Lung (tissue), 12 donors: ENCODE data around the gene BMP6. TPM values are rescaled to one million over a fixed set of nuclear protein-coding genes. Genes with fewer than 3 reads are reported as not detected.

Experiments
- ATAC-seq: fragments of 200-7000 bp; cut with Tn5 transposase; one replicate; pipeline ENCODE4 v1.9.1; 2020; ENCODE audit warnings: moderate number of reproducible peaks; ENCODE audit not compliant: insufficient read depth, low FRiP score
- DNase-seq, 3 donors: peaks; one replicate each; pipeline ENCODE4 v3.0.0-alpha.2; 2013 to 2017
- H3K27ac ChIP-seq, 2 donors: one replicate each; pipeline ENCODE4 v1.5.1; 2013; ENCODE audit warnings: mild to moderate bottlenecking in 2 of 2, moderate library complexity in 2 of 2, control low read depth in 1 of 2, inconsistent platforms in 1 of 2, low read depth in 1 of 2, low read length in 1 of 2
- H3K27me3 ChIP-seq, 3 donors: one replicate each; pipeline ENCODE4 v1.5.1; 2013; ENCODE audit warnings: low read length in 2 of 3; ENCODE audit not compliant: control insufficient read depth in 3 of 3, insufficient read depth in 3 of 3
- H3K36me3 ChIP-seq, 4 donors: one replicate each; pipeline ENCODE4 v1.5.1; 2013; ENCODE audit warnings: low read length in 4 of 4, mild to moderate bottlenecking in 1 of 4, moderate library complexity in 1 of 4; ENCODE audit not compliant: control insufficient read depth in 4 of 4, insufficient read depth in 4 of 4
- H3K4me1 ChIP-seq, 5 donors: one replicate each; pipeline ENCODE4 v1.5.1; 2013; ENCODE audit warnings: low read length in 5 of 5, mild to moderate bottlenecking in 2 of 5, moderate library complexity in 1 of 5; ENCODE audit not compliant: control insufficient read depth in 5 of 5, insufficient read depth in 5 of 5
- H3K4me3 ChIP-seq: one replicate; pipeline ENCODE4 v1.5.1; 2013; ENCODE audit warnings: mild to moderate bottlenecking, control low read depth, moderate library complexity
- H3K9ac ChIP-seq, 2 donors: one replicate each; pipeline ENCODE4 v1.5.1; 2013; ENCODE audit warnings: low read length in 2 of 2, control low read depth in 1 of 2; ENCODE audit not compliant: insufficient read depth in 1 of 2
- H3K9me3 ChIP-seq, 4 donors: one replicate each; pipeline ENCODE4 v1.5.1; 2013; ENCODE audit warnings: low read length in 3 of 4, mild to moderate bottlenecking in 1 of 4, moderate library complexity in 1 of 4; ENCODE audit not compliant: control insufficient read depth in 4 of 4, insufficient read depth in 3 of 4
- WGBS, 2 donors: extraction: QIAGEN DNeasy Blood & Tissue Kit; methylation state at CpG; one replicate each; pipeline ENCODE4 v1.1.7; 2013; 5-methylcytosine and 5-hydroxymethylcytosine counted together
- polyA plus RNA-seq, 2 donors: library from polyadenylated mRNA; stranded (reverse); fragments of 200-250 nt; gene quantifications; one replicate each; pipeline ENCODE4 v1.2.1, GENCODE V29; 2013
- total RNA-seq, 2 donors: library from RNA; depleted of rRNA in 1 of 2; stranded (reverse); fragments of >200 nt in 1 of 2; gene quantifications; one replicate each; pipeline ENCODE4 v1.2.1, GENCODE V29; 2014 to 2021
- TF ChIP-seq, protein P1 (sequence below): IDR thresholded peaks from 2 replicates; pipeline ENCODE4 v1.5.1; 2012; ENCODE audit warnings: mild to moderate bottlenecking; ENCODE audit errors: control extremely low read depth, extremely low read depth
- donor health status: control.
- donor health status: control.
- donor health status: Bipolar disorder and iron deficiency.
- donor health status: healthy.
- donor health status: DM: yes; HTN: yes; CAD: no.

Gene BMP6
- total and polyA plus RNA-seq, 4 donors, result 2.3 to 17.3 (median 10.6) TPM

DNA sequence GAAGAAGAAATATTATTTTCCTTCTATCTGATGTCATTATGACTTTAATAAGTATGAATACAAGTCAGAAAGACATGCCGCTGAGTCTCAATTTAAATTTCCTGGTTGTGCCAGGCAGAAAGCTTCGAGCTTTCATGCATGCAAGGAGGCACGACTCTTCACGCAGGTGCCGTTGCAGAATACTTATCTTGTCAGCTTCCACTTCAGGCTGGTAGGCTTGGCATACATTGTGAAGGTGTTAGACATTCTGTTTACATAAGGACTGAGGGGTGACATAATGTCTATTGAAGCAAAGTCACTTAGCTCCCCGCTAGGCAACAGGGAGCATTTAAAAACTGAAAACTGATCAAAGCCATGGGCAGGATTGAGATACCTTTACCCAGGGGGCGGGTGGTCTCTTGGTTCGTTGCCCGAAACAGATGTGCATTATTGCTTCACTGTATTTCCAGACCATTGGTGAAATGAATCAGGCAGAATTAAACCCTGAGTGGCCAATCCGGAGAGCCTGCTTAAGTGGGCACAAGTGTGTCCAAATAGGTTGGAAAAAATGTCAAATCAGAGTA, 16.4 kb downstream of the BMP6 start:
- TF ChIP-seq, protein P1, sequence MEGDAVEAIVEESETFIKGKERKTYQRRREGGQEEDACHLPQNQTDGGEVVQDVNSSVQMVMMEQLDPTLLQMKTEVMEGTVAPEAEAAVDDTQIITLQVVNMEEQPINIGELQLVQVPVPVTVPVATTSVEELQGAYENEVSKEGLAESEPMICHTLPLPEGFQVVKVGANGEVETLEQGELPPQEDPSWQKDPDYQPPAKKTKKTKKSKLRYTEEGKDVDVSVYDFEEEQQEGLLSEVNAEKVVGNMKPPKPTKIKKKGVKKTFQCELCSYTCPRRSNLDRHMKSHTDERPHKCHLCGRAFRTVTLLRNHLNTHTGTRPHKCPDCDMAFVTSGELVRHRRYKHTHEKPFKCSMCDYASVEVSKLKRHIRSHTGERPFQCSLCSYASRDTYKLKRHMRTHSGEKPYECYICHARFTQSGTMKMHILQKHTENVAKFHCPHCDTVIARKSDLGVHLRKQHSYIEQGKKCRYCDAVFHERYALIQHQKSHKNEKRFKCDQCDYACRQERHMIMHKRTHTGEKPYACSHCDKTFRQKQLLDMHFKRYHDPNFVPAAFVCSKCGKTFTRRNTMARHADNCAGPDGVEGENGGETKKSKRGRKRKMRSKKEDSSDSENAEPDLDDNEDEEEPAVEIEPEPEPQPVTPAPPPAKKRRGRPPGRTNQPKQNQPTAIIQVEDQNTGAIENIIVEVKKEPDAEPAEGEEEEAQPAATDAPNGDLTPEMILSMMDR, result no peak
- Histone ChIP-seq H3K27me3 (no peaks in the 10 kb centered on the region), H3K9me3 (no peaks in the 10 kb centered on the region), H3K9ac (no peak overlapping the region), H3K4me3 (no peak overlapping the region), H3K27ac (no peak overlapping the region), H3K4me1 (peaks cover 0 to 4% (median 0%) of the 10 kb centered on the region in 5 donors), H3K36me3 (no peaks in the 10 kb centered on the region)
- ATAC-seq (no peak), DNase-seq (no peak)
- WGBS, 2 donors, result 53 to 78% methylated on average over 10 of the region's 10 CpGs

DNA sequence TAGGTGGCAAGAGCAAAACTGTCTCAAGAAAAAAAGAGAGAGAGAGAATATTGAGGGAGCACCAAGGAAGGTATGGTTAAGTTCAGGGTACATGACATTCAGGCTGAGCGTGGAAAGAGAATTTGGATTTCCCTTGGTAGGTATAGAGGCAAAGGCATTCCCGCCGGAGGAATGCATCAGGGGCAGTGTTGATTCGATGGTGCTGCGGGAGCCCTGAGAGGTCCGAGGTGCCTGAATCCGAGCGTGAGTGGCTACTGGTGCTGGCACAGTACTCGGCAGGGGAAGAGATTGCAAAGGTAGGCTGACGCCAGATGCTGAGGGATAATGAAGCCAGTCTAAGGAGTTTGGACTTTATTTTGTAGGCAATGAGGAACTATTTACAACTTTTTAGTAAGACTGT, 20.0 kb downstream of the BMP6 start:
- WGBS, 2 donors, result 92 to 95% methylated on average over 10 of the region's 10 CpGs
- Histone ChIP-seq H3K9me3 (no peaks in the 10 kb centered on the region), H3K4me3 (no peak overlapping the region), H3K27ac (no peak overlapping the region), H3K27me3 (no peaks in the 10 kb centered on the region), H3K9ac (no peak overlapping the region), H3K4me1 (no peaks in the 10 kb centered on the region), H3K36me3 (no peaks in the 10 kb centered on the region)
- TF ChIP-seq, protein P1, result no peak
- DNase-seq, result no peak
- no peak for ATAC-seq

DNA sequence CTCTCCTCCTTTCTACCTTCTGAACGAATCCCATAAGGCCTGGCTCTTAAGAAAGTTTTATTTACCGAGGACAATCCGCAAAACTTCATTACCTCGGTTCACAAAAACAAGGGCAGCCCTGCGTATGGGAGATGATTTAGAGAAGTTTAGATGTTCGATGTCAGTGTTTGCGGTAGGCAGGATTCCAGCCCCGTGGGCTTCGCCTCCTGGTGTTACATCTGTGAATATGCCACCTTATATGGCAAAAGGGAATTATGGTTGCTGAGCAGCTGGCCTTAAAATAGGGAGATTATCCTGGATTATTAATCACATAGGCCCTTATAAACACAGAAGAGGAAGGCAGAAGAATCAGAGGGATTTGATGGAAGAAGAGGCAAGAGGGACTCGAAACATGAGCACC, 21.1 kb downstream of the BMP6 start:
- H3K4me1 ChIP-seq, result no peaks in the 10 kb centered on the region
- H3K9ac ChIP-seq, result no peak overlapping the region
- 92 to 97% methylated on average over 10 of the region's 10 CpGs for WGBS, 2 donors
- ATAC-seq, result no peak
- no peak for DNase-seq
- no peak overlapping the region for H3K4me3 ChIP-seq
- H3K27me3 ChIP-seq, result no peaks in the 10 kb centered on the region
- TF ChIP-seq, protein P1, result no peak
- H3K27ac ChIP-seq, result no peak overlapping the region
- H3K9me3 ChIP-seq, result no peaks in the 10 kb centered on the region
- no peaks in the 10 kb centered on the region for H3K36me3 ChIP-seq

GRCh38 chr6:7747433-7747832, 21.5 kb downstream of the BMP6 start:
- TF ChIP-seq, protein P1, result no peak
- DNase-seq, result no peak
- Histone ChIP-seq H3K4me3 (no peak overlapping the region), H3K36me3 (no peaks in the 10 kb centered on the region), H3K9ac (no peak overlapping the region), H3K4me1 (no peaks in the 10 kb centered on the region), H3K27me3 (no peaks in the 10 kb centered on the region), H3K27ac (no peak overlapping the region), H3K9me3 (no peaks in the 10 kb centered on the region)
- WGBS, 2 donors, result 84 to 100% methylated on average over 5 of the region's 5 CpGs
- no peak for ATAC-seq
